Activated CD4-positive, alpha-beta T cell treated with anti-CD3 and anti-CD28 coated beads, Interleukin-10, Interleukin-2, amounts not matched to agents 100 ng/mL and 50 ng/mL, durations not matched to agents 16 hours and 8 hours (primary cell): Measurements from ENCODE around the gene KCNN2.

ENCODE experiments used
- DNase-seq: peaks from one replicate; pipeline ENCODE4 v3.0.0-alpha.2; 2020

The KCNN2 gene

DNA sequence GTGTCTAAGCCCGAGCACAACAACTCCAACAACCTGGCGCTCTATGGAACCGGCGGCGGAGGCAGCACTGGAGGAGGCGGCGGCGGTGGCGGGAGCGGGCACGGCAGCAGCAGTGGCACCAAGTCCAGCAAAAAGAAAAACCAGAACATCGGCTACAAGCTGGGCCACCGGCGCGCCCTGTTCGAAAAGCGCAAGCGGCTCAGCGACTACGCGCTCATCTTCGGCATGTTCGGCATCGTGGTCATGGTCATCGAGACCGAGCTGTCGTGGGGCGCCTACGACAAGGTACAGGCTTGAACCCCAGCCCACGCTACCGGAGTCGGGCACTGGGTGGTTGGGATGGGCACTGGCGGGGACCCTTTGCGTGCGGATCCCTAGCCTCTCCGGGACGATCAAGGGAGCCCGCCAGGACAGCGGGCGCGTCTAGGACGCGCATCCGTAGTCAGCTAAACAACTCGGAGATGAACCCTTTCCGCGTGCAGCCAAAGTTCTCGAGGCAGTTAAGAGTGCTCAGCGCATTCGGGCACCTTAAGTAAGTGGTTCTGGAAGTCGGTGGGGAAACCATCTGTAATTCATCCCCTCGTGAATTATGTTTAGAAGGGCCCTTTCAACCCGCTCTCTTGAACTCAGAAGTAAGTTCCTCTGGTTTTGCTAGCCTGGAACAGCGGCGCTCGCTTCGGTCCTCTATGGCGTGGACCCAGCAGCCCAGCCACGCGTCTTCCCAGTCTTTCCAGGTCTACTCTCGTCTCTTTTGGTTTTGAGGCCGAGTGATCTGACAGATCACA, 1.3 kb downstream of the KCNN2 start:
- no peak for DNase-seq

- no peak for DNase-seq
Measured at GRCh38 chr5:114363837-114364236, 2.0 kb downstream of the KCNN2 start.

DNA sequence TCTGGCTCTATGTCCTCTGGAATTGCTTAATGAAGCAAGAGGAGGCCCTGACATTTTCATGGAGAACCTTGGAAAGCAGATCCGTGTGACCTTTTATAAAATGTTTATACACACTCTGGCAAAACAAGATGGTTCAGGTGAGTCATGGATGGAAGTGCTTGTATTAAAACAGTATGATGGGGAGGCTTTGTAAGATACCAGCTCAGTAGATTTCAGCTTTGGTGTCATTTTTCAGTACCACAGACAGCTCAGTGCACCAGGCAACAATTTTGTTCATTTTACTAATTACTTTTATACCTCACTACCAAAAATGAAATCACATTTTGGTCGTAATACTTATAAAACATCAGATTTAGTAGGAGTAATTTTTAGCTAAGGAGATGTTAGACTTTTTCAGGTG, 5.2 kb downstream of the KCNN2 start:
- DNase-seq: no peak

- DNase-seq: no peak
Measured at GRCh38 chr5:114369680-114370417, 8.0 kb downstream of the KCNN2 start.

DNA sequence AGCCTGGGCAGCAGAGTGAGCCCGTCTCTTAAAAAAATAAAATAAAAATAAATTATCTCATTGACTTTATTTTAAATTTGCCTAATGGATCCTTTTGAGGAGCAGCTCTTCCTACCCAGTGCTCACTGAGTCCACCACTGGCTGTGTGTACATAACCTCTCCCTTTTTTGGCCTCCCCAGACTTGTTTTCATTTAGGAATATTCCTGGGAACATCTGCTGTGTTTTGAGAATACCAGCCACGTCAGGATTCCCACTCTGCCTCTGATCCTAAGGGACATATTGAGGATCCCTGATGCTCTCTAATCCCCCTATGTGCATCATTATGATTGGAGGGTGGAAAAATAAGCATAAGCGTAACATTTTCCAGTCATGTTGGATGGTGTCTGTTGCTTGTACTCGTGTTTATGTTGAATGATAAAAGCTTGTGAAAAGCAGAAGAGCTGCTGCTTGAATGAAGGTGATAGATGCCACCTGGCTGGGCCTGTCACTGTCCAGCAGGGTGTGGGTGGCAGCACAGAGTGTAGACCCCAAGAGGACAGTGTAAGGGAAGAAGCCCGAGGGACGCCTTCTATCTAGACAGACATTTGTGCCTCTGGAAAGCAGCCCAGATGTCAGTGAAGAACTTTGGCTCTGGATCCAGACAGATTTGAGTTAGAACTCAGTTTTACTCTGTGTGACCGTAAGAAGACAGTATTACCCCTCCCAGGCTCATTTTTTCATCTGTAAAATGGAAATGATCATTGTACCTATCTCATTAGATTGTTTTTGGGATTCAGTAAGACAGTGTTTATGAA, 15.4 kb downstream of the KCNN2 start:
- no peak for DNase-seq

DNA sequence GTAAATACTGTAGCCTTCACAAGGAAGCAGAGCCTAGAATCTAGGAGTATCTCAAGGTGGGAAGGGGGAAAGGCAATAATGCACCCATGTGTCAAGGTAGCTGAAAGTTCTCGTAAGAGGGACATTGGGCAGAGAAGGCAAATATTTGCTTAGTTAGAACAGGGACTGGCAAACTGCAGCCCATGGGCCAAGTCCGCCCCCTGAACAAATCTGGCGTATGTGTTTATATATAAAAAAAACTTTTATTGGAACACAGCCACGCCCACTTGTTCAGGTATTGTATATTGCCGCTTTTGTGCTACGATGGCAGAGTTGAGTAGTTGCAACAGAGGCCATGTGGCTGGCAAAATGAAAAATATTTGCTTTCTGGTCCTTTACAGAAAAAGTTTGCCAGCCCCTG, 16.1 kb downstream of the KCNN2 start:
- no peak for DNase-seq

DNA sequence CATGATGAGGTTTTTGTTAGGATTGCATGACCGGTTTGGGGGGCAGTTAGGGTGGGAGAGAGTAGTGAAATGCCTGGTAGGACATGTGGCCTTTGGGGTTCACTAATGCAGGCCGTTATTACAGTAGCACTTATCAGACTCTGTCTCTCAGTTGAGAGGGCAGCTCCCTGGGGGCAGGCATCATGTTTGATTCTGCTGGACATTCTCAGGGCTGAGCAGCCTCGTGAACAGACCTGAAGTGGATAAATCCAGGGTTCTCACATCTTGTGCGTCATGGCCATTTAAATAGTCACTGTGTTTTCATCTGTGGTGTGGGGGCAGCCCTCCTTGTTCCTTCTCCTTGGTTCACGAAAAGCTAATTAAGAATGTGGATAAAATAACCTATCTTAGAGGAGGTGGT, 18.9 kb downstream of the KCNN2 start:
- no peak for DNase-seq

DNA sequence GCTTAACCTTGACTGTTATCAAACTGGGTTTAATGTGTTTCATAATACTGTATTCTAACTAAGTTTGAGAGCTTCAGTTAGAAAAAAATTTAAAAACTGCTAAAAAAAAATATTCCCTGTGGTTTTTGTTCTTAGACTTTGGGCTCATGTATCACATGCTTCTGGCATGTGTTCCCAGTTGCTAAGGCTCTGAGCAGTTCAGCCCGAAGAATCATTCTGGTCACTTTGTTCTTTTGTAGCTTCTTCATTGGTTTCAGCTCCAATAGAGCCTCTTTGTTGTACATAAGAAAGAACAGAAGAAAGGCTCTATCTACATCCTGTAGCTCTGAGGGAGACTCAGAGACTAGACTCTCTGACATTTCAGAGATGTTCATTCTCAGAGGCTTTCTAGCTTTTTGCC, 25.6 kb downstream of the KCNN2 start:
- DNase-seq: no peak

- no peak for DNase-seq
Measured at GRCh38 chr5:114390431-114390830, 28.6 kb downstream of the KCNN2 start.

GRCh38 chr5:114391321-114391720, 29.5 kb downstream of the KCNN2 start:
- no peak for DNase-seq

- no peak for DNase-seq
Measured at GRCh38 chr5:114393159-114393558, 31.3 kb downstream of the KCNN2 start.

- DNase-seq: no peak
Measured at GRCh38 chr5:114402206-114402605, 40.3 kb downstream of the KCNN2 start.

- no peak for DNase-seq
Measured at GRCh38 chr5:114407783-114408182, 45.9 kb downstream of the KCNN2 start.

DNA sequence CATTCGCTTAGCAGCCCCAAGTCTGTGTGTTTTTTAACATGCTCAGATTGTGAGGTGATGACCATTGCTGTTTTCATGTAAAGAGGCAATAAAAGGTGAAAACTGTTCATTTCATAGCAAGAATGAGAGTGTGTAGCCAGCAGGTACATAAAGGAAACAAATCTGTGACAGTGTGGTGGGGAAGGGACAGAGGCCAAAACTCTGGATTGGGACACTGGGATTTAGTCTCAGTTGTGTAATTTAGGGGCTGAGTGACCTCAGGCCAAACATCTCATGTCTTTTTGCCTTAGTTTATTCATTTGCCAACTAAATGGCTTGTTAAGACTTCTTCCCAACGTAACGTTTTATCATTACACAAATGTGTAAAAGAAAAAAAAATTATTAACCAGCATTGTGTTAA, 47.0 kb downstream of the KCNN2 start:
- DNase-seq: no peak

- no peak for DNase-seq
Measured at GRCh38 chr5:114411380-114411931, 49.6 kb downstream of the KCNN2 start.

- no peak for DNase-seq
Measured at GRCh38 chr5:114412510-114413171, 50.8 kb downstream of the KCNN2 start.

DNA sequence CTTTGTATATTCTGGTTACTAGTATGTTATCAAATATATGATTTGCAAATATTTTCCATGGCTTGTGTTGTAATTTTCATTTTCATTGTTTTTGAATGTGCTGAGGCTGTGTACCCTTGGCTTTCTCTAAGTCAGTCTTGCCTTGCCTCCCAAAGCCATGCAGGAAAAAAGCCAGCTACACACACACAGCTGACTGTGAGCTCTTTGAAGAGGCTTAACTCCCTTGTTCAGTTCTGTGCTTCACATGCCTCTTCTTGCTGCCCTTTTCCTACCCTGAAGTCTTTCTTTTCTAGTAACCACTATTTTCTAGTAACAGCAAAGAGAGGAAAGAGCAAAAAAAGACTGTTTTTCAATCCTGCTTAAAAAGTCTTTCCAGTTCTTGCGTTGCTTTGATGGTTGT, 53.9 kb downstream of the KCNN2 start:
- no peak for DNase-seq

GRCh38 chr5:114416254-114416653, 54.4 kb downstream of the KCNN2 start:
- no peak for DNase-seq

DNA sequence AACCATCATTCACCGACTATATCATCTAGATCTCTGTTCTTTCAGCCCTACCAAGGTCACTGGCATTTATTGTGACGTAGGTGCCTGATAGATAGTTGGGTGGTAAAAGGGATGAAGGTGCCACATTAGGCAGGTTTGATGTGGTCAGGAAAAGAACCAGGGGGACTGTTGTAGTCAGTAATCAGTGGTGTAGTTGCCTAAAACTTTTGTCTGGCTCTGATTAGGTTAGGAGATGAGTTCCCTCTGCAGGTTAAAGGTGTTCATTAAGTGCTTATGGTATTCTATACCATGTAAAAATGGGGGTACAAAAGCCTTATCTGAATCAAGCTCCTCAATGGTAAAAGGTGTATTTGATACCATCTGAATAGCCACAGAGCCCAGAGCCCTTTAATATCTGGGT, 55.6 kb downstream of the KCNN2 start:
- no peak for DNase-seq

DNA sequence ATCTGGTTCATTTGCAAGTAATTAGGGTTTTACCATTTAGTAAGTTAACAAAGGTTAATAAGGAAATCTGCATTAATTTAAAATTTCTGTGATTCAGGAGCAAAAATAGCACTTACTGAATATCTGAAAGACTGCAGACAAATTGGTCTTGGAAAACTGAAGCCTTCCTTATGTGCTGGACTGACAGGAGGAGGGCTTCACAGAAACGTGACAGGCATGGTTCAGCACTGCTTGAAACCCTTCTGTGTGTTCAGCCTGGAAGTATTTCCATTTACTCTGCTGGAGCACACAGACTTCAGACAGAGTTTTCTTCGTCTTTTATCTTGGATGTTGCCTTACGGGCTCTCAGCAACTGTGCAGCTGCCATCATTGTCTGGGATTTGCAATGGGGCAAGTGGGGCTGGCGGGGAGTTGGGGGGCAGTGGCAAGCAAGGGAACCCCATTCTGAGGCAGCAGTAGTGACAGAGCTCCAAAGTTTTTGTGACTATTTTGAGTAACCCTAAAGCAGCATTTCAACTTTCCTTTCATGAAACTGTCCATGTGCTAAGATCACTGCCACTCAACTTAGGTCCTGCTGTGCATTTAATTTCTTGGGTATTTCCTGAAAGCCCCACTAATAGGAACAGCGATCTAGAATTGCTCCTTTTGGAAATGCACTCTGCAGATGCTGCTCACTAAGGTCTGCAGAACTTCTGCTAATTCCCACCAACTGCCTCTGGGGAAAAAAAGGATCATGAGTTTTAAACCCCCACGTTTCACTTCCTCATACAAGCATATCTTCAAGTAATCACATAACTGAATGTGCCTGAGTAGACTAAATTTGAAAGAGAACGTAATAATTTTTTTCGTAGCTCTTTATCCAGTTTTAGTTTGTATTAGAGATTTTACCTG, 56.6 kb downstream of the KCNN2 start:
- no peak for DNase-seq

GRCh38 chr5:114419067-114419388, 57.2 kb downstream of the KCNN2 start:
- DNase-seq: no peak

DNA sequence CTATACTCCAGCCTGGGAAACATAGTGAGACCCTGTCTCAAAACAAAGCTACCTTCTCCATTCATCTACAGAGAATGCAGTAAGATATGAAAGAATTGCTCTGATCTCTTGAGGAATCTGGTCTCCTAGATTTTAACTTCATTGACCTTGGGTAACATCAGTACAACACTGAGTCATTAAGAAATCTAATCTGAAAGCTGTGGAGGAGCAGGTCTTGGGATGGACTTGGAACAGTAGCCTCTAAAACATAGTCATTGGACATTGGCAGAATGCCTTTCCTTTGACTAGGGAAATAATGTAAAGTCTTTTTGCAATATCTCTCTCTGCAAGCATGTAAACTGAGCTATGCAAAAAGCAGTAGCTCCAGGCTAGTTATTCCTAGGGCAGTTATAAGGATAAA, 58.1 kb downstream of the KCNN2 start:
- no peak for DNase-seq
